Measurements from ENCODE around the gene RPL13.

GRCh38 chr16:89613231-89613953 lies 52.9 kb downstream of the RPL13 start, which contains the start of gene DPEP1:
- TF ChIP-seq POLR2A (IDR thresholded peaks at IDR 0.05): no peak
- TF ChIP-seq, protein P1, sequence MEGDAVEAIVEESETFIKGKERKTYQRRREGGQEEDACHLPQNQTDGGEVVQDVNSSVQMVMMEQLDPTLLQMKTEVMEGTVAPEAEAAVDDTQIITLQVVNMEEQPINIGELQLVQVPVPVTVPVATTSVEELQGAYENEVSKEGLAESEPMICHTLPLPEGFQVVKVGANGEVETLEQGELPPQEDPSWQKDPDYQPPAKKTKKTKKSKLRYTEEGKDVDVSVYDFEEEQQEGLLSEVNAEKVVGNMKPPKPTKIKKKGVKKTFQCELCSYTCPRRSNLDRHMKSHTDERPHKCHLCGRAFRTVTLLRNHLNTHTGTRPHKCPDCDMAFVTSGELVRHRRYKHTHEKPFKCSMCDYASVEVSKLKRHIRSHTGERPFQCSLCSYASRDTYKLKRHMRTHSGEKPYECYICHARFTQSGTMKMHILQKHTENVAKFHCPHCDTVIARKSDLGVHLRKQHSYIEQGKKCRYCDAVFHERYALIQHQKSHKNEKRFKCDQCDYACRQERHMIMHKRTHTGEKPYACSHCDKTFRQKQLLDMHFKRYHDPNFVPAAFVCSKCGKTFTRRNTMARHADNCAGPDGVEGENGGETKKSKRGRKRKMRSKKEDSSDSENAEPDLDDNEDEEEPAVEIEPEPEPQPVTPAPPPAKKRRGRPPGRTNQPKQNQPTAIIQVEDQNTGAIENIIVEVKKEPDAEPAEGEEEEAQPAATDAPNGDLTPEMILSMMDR (IDR thresholded peaks at IDR 0.05): no peak
- TF ChIP-seq POLR2AphosphoS5 (IDR thresholded peaks at IDR 0.05): no peak
- TF ChIP-seq EP300 (IDR thresholded peaks at IDR 0.05): no peak

Measured in sigmoid colon (tissue), 4 donors.